ENCODE results near the gene BMPR1B.

The BMPR1B gene

DNA sequence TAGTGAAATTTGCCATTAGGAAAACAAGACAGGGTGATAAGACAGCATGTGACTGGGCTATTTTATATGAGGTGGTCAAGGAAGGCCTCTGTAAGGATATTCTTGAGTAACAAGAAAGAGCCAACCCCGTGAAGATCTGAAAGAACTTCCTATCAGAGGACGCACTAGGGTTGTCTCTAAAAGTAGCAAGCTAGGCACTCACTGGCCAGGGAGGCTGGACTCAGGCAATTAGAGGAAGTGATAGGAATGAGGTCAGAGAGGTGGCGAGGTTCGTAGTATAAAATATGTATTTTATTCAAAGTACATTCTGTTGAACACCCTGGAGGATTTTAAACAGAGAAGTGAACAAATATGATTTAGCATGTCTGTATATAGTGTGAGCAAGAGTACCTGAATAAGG, 4.6 kb downstream of the BMPR1B start:
- DNase-seq, result no peak

DNA sequence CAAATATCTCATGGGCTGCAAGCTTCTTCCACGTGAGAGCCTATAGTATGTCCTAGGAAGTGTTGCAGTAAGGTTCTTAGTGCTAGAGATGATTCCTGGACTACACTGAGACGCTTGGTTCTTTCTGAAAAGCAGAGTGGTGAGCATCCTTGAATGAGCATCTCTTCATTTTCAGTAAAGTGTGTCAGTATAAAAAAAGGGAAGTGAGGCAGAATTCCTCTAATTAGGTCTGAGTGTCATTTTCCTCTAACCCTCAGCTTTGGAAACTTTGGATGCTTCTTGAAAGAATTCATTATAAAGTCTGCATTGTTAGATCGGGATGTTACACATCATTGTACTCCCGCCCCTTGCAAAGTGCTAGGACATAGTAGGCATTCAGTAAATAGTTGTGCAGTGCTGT, 5.2 kb downstream of the BMPR1B start:
- DNase-seq, result no peak

- DNase-seq, result no peak
Observed at GRCh38 chr4:94763500-94763899, 5.7 kb downstream of the BMPR1B start.

DNA sequence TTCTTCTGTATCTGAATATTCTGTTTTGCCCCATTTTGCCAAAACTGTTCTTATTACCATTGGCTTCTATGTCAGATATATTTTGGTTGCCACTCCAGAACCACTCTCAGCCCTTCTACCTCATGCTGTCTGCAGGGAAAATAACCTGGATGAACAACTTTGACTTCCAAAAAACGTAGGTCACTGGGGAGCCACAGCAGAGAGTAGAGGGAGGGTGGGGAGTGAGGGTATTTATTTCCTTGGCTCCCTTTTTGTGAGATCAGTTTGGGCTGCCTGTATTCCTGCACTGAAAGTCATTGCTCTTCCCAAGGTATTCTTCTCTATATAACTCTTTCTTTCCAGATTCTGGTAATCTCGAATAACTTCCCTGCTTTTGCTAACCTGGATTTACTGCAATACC, 6.3 kb downstream of the BMPR1B start:
- DNase-seq, result no peak

GRCh38 chr4:94765174-94765573, 7.4 kb downstream of the BMPR1B start:
- DNase-seq, result no peak

- no peak for DNase-seq
Observed at GRCh38 chr4:94765648-94766047, 7.9 kb downstream of the BMPR1B start.

GRCh38 chr4:94766856-94767255, 9.1 kb downstream of the BMPR1B start:
- DNase-seq, result no peak

- no peak for DNase-seq
Observed at GRCh38 chr4:94767446-94767845, 9.7 kb downstream of the BMPR1B start.

GRCh38 chr4:94782707-94783106, 25.0 kb downstream of the BMPR1B start:
- DNase-seq, result no peak

DNA sequence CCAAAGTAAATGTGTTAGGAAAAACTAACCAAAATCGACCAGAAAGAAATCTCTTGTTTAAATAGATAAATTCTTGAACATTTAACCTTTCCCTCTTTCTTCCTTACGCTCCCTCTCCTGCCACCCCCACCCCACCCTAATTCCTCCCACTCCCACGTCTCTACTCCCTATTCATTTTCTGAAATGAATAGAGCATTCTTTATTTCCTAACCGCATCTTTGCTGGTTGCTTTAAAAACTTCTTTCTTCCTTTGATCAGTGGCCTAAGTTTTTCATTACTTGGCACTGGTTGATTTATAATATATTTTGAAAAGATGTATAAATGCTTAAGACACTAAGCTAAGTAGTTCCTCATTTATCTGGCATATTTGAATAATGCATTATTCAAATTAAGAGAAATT, 33.9 kb downstream of the BMPR1B start:
- DNase-seq, result no peak

DNA sequence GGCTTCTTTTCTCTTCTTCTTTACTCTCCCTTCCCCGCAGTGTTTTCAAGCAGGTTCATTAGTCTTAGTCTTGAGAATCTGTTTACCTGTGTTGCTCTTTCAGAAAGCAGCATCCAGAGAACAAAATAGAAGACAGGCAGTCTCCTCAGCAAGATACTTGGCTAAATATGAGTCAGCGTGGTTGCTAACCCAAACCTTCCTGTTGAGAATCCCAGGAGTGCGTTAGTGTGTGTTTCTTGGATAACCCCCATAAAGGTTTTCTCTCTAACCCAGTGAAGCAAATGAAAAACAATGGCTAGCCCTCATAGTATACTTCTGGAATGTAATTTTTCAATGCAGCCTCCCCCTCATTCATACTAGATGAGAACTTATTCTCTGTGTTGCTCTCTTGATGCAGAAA, 41.1 kb downstream of the BMPR1B start:
- no peak for DNase-seq

GRCh38 chr4:94801016-94801415, 43.3 kb downstream of the BMPR1B start:
- no peak for DNase-seq

DNA sequence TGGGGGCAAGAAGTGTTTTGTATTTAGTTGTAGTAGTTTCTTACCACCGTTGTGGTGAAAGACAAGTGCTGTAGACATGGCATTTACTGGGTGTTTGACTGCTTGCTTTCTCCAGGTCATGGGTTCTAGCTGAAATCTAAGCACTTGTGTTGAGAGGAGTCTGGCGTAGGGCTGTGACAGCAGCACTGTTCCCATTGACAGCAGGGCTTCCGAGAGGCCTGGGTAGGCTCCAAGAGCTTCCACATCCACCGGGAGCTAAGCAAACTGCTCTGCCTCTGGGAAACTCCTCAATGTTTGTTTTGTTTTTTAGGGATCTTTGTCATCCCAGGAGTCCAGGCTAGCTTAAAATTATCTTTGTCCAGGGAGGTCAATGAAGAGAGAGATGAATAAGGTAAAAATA, 44.3 kb downstream of the BMPR1B start:
- peak in 24 of 56 donors; percentile 0 to 55 (median 13) for DNase-seq

- DNase-seq, result no peak
Observed at GRCh38 chr4:94803181-94803580, 45.4 kb downstream of the BMPR1B start.

- no peak for DNase-seq
Observed at GRCh38 chr4:94804650-94805049, 46.9 kb downstream of the BMPR1B start.

DNA sequence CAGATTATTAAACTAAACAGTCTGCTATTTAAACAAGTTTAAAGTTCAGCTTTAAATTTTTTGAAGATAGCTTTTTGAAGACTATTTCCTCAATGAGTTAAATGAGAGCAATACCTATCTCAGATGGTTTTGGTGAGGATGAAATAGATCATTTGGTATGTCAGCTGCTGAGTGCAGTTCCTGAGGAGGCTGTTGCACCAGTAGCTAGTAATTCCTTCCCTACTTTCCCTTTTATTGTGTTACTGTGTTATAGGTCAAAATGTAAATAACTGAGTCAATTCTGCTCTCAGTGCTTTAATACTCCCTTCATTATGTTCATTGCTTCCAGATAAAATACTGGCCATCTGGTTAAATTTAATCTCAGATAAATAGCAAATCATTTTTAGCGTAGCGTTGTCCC, 48.6 kb downstream of the BMPR1B start:
- no peak for DNase-seq

DNA sequence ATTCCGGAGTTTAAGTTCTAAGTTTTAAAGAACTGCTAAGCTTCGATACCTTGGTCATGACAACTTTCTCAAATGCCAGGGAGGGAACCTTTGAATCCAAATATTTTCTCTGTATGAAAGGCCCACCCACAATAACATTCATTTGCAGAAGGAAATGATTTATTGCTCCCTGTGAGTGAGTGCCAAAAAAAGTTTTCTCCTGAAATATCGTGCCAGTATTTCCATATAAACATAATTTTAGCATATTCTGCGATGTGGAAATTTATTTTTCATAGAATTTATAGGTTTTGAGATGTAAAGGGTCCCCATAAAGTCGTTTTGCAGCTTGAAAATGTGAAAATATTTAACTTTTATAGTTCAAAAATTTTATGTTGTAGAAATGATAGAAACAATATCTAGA, 53.9 kb downstream of the BMPR1B start:
- no peak for DNase-seq

DNA sequence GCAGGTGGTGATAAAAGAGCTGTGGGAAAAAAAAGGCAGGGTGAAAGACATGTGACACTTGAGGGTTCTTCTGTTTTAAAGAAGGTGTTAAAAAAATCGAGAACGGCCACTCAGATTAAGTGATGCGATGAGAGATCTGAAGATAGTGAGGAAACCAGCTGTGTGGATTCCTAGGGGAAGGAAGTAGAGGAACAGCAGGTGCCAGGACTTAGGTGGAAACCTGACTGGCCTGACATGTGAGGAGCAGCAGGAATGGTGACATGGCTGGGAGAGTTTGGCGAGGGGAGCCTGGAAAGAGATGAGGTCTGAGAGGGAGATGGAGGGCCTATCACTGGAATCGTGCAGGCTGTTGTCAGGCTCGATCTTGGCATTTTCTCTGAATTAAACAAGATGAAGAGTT, 55.5 kb downstream of the BMPR1B start:
- DNase-seq, result no peak

DNA sequence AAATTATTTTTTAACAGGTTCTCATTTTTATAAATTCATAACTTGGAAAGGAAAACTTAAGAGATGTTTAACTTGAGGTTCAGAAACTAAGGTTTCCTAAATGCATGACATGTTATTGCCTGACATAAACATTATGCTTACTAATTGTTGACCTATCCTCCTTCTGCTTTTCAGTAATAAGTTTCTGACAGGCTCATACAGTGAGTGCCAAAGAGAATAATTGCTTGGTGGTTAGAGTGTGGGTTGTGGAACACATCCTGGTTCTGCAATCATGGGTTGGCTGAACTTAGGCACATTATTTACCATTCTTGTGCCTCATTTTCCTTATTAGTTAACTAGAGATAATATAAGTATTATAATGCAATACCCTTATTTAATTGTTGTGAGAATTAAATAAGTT, 56.5 kb downstream of the BMPR1B start:
- DNase-seq, result no peak

DNA sequence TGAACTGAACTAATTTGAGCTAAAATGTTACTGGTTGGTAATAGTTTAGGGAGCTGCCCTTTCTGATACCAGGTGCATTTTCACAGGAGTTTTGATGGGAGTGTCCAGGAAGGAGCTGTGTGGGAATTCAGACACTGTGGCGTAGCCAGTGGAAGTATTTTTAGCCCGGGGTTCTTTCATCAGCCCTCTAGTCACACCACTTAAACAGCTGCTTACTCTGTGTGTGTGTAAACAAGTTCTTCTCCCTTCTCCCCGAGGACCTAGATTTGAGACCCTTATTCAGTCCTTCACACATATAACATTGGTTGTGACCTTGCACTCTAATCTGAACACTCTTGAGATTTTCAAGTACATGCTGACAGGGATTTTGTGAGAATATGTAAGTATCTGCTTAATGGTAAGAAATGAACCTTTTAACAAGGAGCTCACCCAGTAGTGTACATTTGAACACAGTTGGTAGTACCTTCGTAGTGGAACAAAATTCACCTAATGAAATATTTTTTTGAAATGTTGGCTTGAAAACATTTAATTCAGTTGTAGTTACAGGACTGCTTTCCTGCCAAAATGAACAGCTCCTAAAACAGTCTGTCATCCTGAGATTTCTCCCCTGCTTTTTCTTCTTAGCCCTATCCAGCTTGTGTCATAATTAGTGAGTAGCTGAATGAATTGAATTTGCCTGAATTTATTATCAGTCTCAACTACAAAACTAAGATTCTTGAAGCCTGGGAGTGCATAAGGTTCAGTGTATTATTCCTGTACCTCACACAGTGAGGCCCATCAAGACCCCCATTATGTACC, 61.8 kb downstream of the BMPR1B start:
- no peak for DNase-seq

- DNase-seq, result peak in 1 of 56 donors; percentile 3
Observed at GRCh38 chr4:94826206-94826605, 68.5 kb downstream of the BMPR1B start.

DNA sequence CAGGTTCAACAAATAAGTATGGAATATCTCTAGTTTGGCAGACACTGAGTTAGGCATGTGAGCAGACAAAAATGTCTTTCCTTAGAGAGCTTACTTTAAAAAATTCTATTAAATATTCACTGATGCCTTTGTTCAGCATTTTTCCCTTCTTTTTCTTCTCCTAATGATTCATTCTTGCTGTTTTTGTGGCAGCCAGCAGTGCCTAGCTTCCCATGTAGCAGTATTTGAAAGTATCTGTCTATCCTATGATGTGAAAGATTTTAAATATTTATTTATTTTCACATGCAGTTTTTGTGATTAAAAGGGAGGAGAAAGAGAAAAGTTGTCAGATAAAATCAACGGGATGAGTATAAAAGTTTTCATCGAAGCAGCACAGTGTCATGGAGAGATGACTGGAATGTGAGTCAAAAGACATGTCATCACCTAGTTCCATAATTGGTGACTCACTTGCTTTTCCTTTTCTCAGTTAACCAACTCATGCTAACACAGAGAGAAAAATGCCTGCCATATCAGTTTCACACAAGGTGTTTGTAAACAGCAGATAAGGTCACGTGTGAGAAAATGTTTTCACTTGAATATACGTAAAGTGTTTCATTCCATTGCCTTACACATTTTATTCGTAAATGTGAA, 69.8 kb downstream of the BMPR1B start:
- no peak for DNase-seq

DNA sequence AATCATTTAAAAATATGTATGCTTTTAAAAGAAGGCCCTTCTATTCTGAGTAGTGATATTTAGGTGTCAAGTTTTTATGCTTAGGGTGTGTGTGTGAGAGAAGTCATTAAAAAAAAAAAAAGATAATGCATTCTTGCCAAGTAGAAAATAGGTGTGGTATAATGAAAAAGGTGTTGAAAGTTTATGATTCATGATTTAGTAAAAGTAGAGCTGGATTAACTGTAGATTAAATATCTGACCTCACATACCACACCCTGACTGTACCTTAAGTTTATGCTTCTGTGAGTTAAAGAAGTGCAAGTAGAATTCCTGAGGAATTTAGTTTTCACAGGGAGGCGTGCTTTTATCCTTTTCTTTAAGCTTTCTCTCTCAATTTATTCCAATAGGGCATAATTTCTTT, 71.1 kb downstream of the BMPR1B start:
- no peak for DNase-seq

All from nucleus accumbens (tissue), 56 donors.